Subcutaneous abdominal adipose tissue (tissue), 5 donors: ENCODE measurements around the gene ANTXR1.

ENCODE experiments used
- H3K27ac ChIP-seq: one replicate; pipeline ENCODE4 v1.7.0; 2013; ENCODE audit warnings: low read depth, mild to moderate bottlenecking, inconsistent platforms, low read length, moderate library complexity
- H3K27me3 ChIP-seq, 5 donors: one replicate each; pipeline ENCODE4 v1.7.0; 2013; ENCODE audit warnings: low read length in 5 of 5, inconsistent platforms in 1 of 5; ENCODE audit not compliant: control insufficient read depth in 5 of 5, insufficient read depth in 4 of 5
- H3K36me3 ChIP-seq, 5 donors: one replicate each; pipeline ENCODE4 v1.7.0; 2013; ENCODE audit warnings: low read length in 5 of 5; ENCODE audit not compliant: control insufficient read depth in 5 of 5, insufficient read depth in 5 of 5
- H3K4me1 ChIP-seq, 5 donors: one replicate each; pipeline ENCODE4 v1.7.0; 2013; ENCODE audit warnings: low read length in 5 of 5, mild to moderate bottlenecking in 3 of 5, moderate library complexity in 1 of 5; ENCODE audit not compliant: control insufficient read depth in 5 of 5, insufficient read depth in 5 of 5
- H3K4me3 ChIP-seq, 5 donors: one replicate each; pipeline ENCODE4 v1.7.0; 2013; ENCODE audit warnings: low read length in 5 of 5, low read depth in 1 of 5
- H3K9ac ChIP-seq, 5 donors: one replicate each; pipeline ENCODE4 v1.7.0; 2013; ENCODE audit warnings: low read length in 5 of 5, mild to moderate bottlenecking in 4 of 5, moderate library complexity in 3 of 5
- H3K9me3 ChIP-seq, 5 donors: one replicate each; pipeline ENCODE4 v1.7.0; 2013; ENCODE audit warnings: low read length in 5 of 5; ENCODE audit not compliant: control insufficient read depth in 5 of 5
- donor health status: healthy.
- donor health status: healthy.
- donor health status: healthy.
- donor health status: healthy.
- donor health status: healthy.

ANTXR1 gene

GRCh38 chr2:69102041-69102593 is 89.1 kb downstream of the ANTXR1 start:
- H3K9me3 ChIP-seq, result no peaks in the 10 kb centered on the region
- no peak overlapping the region for H3K4me3 ChIP-seq
- H3K27ac ChIP-seq, result no peak overlapping the region
- H3K36me3 ChIP-seq, result peaks cover 0 to 9% (median 3%) of the 10 kb centered on the region in 5 donors
- H3K9ac ChIP-seq, result no peak overlapping the region
- no peaks in the 10 kb centered on the region for H3K27me3 ChIP-seq
- peaks cover 3 to 27% (median 20%) of the 10 kb centered on the region in 5 donors for H3K4me1 ChIP-seq

GRCh38 chr2:69103419-69103818 is 90.4 kb downstream of the ANTXR1 start:
- H3K27me3 ChIP-seq, result no peaks in the 10 kb centered on the region
- H3K4me3 ChIP-seq, result no peak overlapping the region
- H3K4me1 ChIP-seq, result peaks cover 3 to 18% (median 13%) of the 10 kb centered on the region in 5 donors
- peaks cover 0 to 9% (median 3%) of the 10 kb centered on the region in 5 donors for H3K36me3 ChIP-seq
- no peak overlapping the region for H3K27ac ChIP-seq
- no peaks in the 10 kb centered on the region for H3K9me3 ChIP-seq
- no peak overlapping the region for H3K9ac ChIP-seq

GRCh38 chr2:69104261-69104660 is 91.3 kb downstream of the ANTXR1 start:
- no peak overlapping the region for H3K9ac ChIP-seq
- H3K27me3 ChIP-seq, result no peaks in the 10 kb centered on the region
- peaks cover 0 to 9% (median 3%) of the 10 kb centered on the region in 5 donors for H3K36me3 ChIP-seq
- no peaks in the 10 kb centered on the region for H3K9me3 ChIP-seq
- no peak overlapping the region for H3K4me3 ChIP-seq
- H3K4me1 ChIP-seq, result peaks cover 3 to 18% (median 13%) of the 10 kb centered on the region in 5 donors
- no peak overlapping the region for H3K27ac ChIP-seq

- H3K9me3 ChIP-seq, result no peaks in the 10 kb centered on the region
- H3K4me1 ChIP-seq, result peaks cover 0 to 7% (median 0%) of the 10 kb centered on the region in 5 donors
- no peak overlapping the region for H3K9ac ChIP-seq
- no peaks in the 10 kb centered on the region for H3K36me3 ChIP-seq
- H3K27me3 ChIP-seq, result no peaks in the 10 kb centered on the region
- H3K4me3 ChIP-seq, result no peak overlapping the region
- no peak overlapping the region for H3K27ac ChIP-seq
Observed at GRCh38 chr2:69109255-69109654, 96.3 kb downstream of the ANTXR1 start.

GRCh38 chr2:69111076-69111475 is 98.1 kb downstream of the ANTXR1 start:
- Histone ChIP-seq H3K4me3 (no peak overlapping the region), H3K27ac (no peak overlapping the region), H3K9me3 (no peaks in the 10 kb centered on the region), H3K27me3 (no peaks in the 10 kb centered on the region), H3K36me3 (no peaks in the 10 kb centered on the region), H3K9ac (no peak overlapping the region), H3K4me1 (peaks cover 0 to 7% (median 0%) of the 10 kb centered on the region in 5 donors)

- H3K4me1 ChIP-seq, result peaks cover 0 to 14% (median 3%) of the 10 kb centered on the region in 5 donors
- no peak overlapping the region for H3K4me3 ChIP-seq
- no peak overlapping the region for H3K27ac ChIP-seq
- no peaks in the 10 kb centered on the region for H3K9me3 ChIP-seq
- no peaks in the 10 kb centered on the region for H3K27me3 ChIP-seq
- no peak overlapping the region for H3K9ac ChIP-seq
- no peaks in the 10 kb centered on the region for H3K36me3 ChIP-seq
Observed at GRCh38 chr2:69113627-69114026, 100.6 kb downstream of the ANTXR1 start.

- Histone ChIP-seq H3K27me3 (no peaks in the 10 kb centered on the region), H3K9ac (no peak overlapping the region), H3K4me1 (peaks cover 0 to 14% (median 3%) of the 10 kb centered on the region in 5 donors), H3K36me3 (no peaks in the 10 kb centered on the region), H3K4me3 (no peak overlapping the region), H3K9me3 (no peaks in the 10 kb centered on the region), H3K27ac (no peak overlapping the region)
Observed at GRCh38 chr2:69114534-69114933, 101.6 kb downstream of the ANTXR1 start.

- Histone ChIP-seq H3K36me3 (no peaks in the 10 kb centered on the region), H3K27me3 (no peaks in the 10 kb centered on the region), H3K9me3 (no peaks in the 10 kb centered on the region), H3K4me3 (no peak overlapping the region), H3K9ac (no peak overlapping the region), H3K4me1 (peaks cover 0 to 8% (median 3%) of the 10 kb centered on the region in 5 donors), H3K27ac (no peak overlapping the region)
Observed at GRCh38 chr2:69116438-69116837, 103.5 kb downstream of the ANTXR1 start.

- H3K9me3 ChIP-seq, result no peaks in the 10 kb centered on the region
- H3K27ac ChIP-seq, result no peak overlapping the region
- peaks cover 0 to 8% (median 3%) of the 10 kb centered on the region in 5 donors for H3K4me1 ChIP-seq
- no peak overlapping the region for H3K4me3 ChIP-seq
- peaks cover 0 to 3% (median 0%) of the 10 kb centered on the region in 5 donors for H3K36me3 ChIP-seq
- H3K27me3 ChIP-seq, result no peaks in the 10 kb centered on the region
- H3K9ac ChIP-seq, result no peak overlapping the region
Observed at GRCh38 chr2:69118609-69119008, 105.6 kb downstream of the ANTXR1 start.

GRCh38 chr2:69119104-69119894 is 106.3 kb downstream of the ANTXR1 start:
- peaks cover 0 to 7% (median 0%) of the 10 kb centered on the region in 5 donors for H3K36me3 ChIP-seq
- H3K9me3 ChIP-seq, result no peaks in the 10 kb centered on the region
- H3K27ac ChIP-seq, result no peak overlapping the region
- peaks cover 0 to 8% (median 3%) of the 10 kb centered on the region in 5 donors for H3K4me1 ChIP-seq
- H3K4me3 ChIP-seq, result no peak overlapping the region
- H3K9ac ChIP-seq, result no peak overlapping the region
- H3K27me3 ChIP-seq, result no peaks in the 10 kb centered on the region
